Calu3 (cell line): Measurements from ENCODE around the gene MS4A4A. TPM values are rescaled to one million over a fixed set of nuclear protein-coding genes. Genes with fewer than 3 reads are reported as not detected.

Experiments used
- BruUV-seq: library from RNA; stranded (reverse); fragments of 400-500 nt; replicated peaks from 2 replicates; lab custom pipeline; 2021; lab: Mats Ljungman, UMichigan
- CTCF ChIA-PET: fragments of 300-600 bp; sonication (Branson Sonifier 250); formaldehyde crosslinking; loops from one replicate; lab custom pipeline; 2022; ENCODE audit warnings: antibody characterized with exemption; lab: Charles Lee
- DNase-seq: peaks from one replicate; pipeline ENCODE4 v3.0.0; 2022
- H3K27ac Mint-ChIP-seq: one replicate; pipeline ENCODE4 v1.8.0; 2022; ENCODE audit warnings: mixed read lengths; ENCODE audit not compliant: unreplicated experiment
- H3K27me3 Mint-ChIP-seq: one replicate; pipeline ENCODE4 v1.8.0; 2022; ENCODE audit warnings: mixed read lengths; ENCODE audit not compliant: unreplicated experiment
- H3K36me3 Mint-ChIP-seq: one replicate; pipeline ENCODE4 v1.8.0; 2022; ENCODE audit warnings: mild to moderate bottlenecking, moderate library complexity, mixed read lengths; ENCODE audit not compliant: insufficient read depth, unreplicated experiment
- H3K4me1 Mint-ChIP-seq: one replicate; pipeline ENCODE4 v1.8.0; 2022; ENCODE audit warnings: mild to moderate bottlenecking, low read depth, mixed read lengths; ENCODE audit not compliant: unreplicated experiment
- H3K4me3 Mint-ChIP-seq: one replicate; pipeline ENCODE4 v1.8.0; 2022; ENCODE audit warnings: mild to moderate bottlenecking, low read depth, moderate library complexity, mixed read lengths; ENCODE audit not compliant: unreplicated experiment
- H3K9me3 Mint-ChIP-seq: one replicate; pipeline ENCODE4 v1.8.0; 2022; ENCODE audit warnings: low read depth, mixed read lengths; ENCODE audit not compliant: unreplicated experiment
- CTCF ChIP-seq: fragments of 200-600 bp; IDR thresholded peaks from one replicate; pipeline ENCODE4 v1.8.0; 2022; ENCODE audit warnings: antibody characterized with exemption; ENCODE audit not compliant: unreplicated experiment
- intact Hi-C: fragments of 100-400 bp; cut with micrococcal nuclease; formaldehyde crosslinking; loops from one replicate; pipeline ENCODE4 v1.10.0; 2022; ENCODE audit not compliant: unreplicated experiment
- total RNA-seq: library from RNA; stranded (reverse); gene quantifications from 2 replicates; pipeline ENCODE4 v1.2.3, GENCODE V29; 2022

The MS4A4A gene
- total RNA-seq, 1 experiment from 2014 or later, result not detected

- Mint-ChIP-seq H3K4me1 (no peaks in the 10 kb centered on the region), H3K4me3 (no peak overlapping the region), H3K27me3 (no peaks in the 10 kb centered on the region), H3K9me3 (no peaks in the 10 kb centered on the region), H3K27ac (no peak overlapping the region), H3K36me3 (no peaks in the 10 kb centered on the region)
- CTCF ChIA-PET, result no interaction called here
- BruUV-seq, result no TSS peak
- DNase-seq, result no peak
- intact Hi-C loops, result no loop called here
- no peak for TF ChIP-seq CTCF
These were observed 35.4 kb downstream of the MS4A4A start for GRCh38 chr11:60315871-60316270.

- H3K9me3 Mint-ChIP-seq, result no peaks in the 10 kb centered on the region
- no peak for TF ChIP-seq CTCF
- CTCF ChIA-PET, result no interaction called here
- H3K4me3 Mint-ChIP-seq, result no peak overlapping the region
- no peak for DNase-seq
- no peak overlapping the region for H3K27ac Mint-ChIP-seq
- BruUV-seq, result no TSS peak
- no peaks in the 10 kb centered on the region for H3K27me3 Mint-ChIP-seq
- no peaks in the 10 kb centered on the region for H3K4me1 Mint-ChIP-seq
- H3K36me3 Mint-ChIP-seq, result no peaks in the 10 kb centered on the region
- intact Hi-C loops, result no loop called here
These were observed 35.9 kb downstream of the MS4A4A start for GRCh38 chr11:60316317-60316716.

GRCh38 chr11:60318726-60319125 lies 38.3 kb downstream of the MS4A4A start:
- no peak overlapping the region for H3K4me3 Mint-ChIP-seq
- intact Hi-C loops, result no loop called here
- CTCF ChIA-PET, result interaction anchor here (0.7 kb wide), 1 partner anchor 24 kb away, joined by 3 read pairs; no protein-coding TSS in a partner anchor
- DNase-seq, result no peak
- H3K4me1 Mint-ChIP-seq, result no peaks in the 10 kb centered on the region
- no peaks in the 10 kb centered on the region for H3K36me3 Mint-ChIP-seq
- TF ChIP-seq CTCF, result no peak
- BruUV-seq, result no TSS peak
- H3K9me3 Mint-ChIP-seq, result no peaks in the 10 kb centered on the region
- H3K27me3 Mint-ChIP-seq, result no peaks in the 10 kb centered on the region
- no peak overlapping the region for H3K27ac Mint-ChIP-seq

- TF ChIP-seq CTCF, result no peak
- H3K27me3 Mint-ChIP-seq, result no peaks in the 10 kb centered on the region
- no peaks in the 10 kb centered on the region for H3K4me1 Mint-ChIP-seq
- intact Hi-C loops, result no loop called here
- no peak overlapping the region for H3K27ac Mint-ChIP-seq
- BruUV-seq, result no TSS peak
- no peak overlapping the region for H3K4me3 Mint-ChIP-seq
- no peaks in the 10 kb centered on the region for H3K9me3 Mint-ChIP-seq
- CTCF ChIA-PET, result interaction anchor here (0.7 kb wide), 1 partner anchor 25 kb away, joined by 3 read pairs; no protein-coding TSS in a partner anchor
- no peak for DNase-seq
- no peaks in the 10 kb centered on the region for H3K36me3 Mint-ChIP-seq
These were observed 40.6 kb downstream of the MS4A4A start for GRCh38 chr11:60321051-60321450.
